H7 (cell line): ENCODE results near the gene CTSD. TPM values are rescaled to one million over a fixed set of nuclear protein-coding genes. Genes with fewer than 3 reads are reported as not detected.
"Not testable (repeated sequence)": the region's sequence is repeated elsewhere in the genome, so short reads cannot be mapped to it uniquely, and the experiment has no call there.

Source experiments
- DNase-seq: peaks from one replicate; pipeline ENCODE4 v3.0.0; 2012
- H3K27me3 ChIP-seq: 2 replicates; pipeline ENCODE4 v1.6.0; 2011; ENCODE audit warnings: mild to moderate bottlenecking, low read length; ENCODE audit not compliant: control insufficient read depth, insufficient read depth
- H3K36me3 ChIP-seq: replicated peaks from 2 replicates; pipeline ENCODE4 v1.5.1; 2011; ENCODE audit warnings: low read length; ENCODE audit not compliant: control insufficient read depth, insufficient read depth
- H3K4me3 ChIP-seq: 2 replicates; pipeline ENCODE4 v1.5.1; 2011; ENCODE audit warnings: low read depth, mild to moderate bottlenecking, control low read depth, low read length, moderate library complexity; ENCODE audit not compliant: insufficient read depth
- total RNA-seq: library from RNA; depleted of rRNA; stranded (reverse); fragments of >200 nt; shearing (Covaris generic); gene quantifications from 2 replicates; pipeline ENCODE4 v1.2.3, GENCODE V29; 2014

The CTSD gene
- total RNA-seq, 1 experiment from 2014 or later, result 235 TPM

DNA sequence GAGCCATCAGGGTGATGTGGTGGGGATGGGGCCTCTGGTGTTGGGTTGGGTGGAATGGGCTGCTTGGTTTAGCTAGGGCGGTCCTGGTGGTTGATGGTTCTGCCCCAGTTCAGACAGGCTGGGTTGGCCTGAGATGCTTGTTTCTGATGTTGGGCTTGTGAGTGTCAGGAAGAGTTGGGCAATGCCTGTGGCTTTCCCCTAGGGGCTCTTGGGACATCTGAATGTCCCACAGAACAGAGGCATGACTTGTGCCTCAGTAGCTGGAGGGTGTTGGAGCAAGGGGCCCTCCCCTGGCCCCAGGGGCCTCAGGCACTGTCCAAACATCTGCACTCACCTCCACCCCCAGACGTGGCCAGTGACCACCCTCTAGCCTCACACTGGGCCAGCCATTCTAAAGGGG lies 14.0 kb upstream of the CTSD start:
- Histone ChIP-seq H3K4me3 (no peak overlapping the region), H3K27me3 (no peaks in the 10 kb centered on the region; the same call in 1 of the 2 replicates), H3K36me3 (no peaks in the 10 kb centered on the region)
- peak; percentile 18 for DNase-seq

DNA sequence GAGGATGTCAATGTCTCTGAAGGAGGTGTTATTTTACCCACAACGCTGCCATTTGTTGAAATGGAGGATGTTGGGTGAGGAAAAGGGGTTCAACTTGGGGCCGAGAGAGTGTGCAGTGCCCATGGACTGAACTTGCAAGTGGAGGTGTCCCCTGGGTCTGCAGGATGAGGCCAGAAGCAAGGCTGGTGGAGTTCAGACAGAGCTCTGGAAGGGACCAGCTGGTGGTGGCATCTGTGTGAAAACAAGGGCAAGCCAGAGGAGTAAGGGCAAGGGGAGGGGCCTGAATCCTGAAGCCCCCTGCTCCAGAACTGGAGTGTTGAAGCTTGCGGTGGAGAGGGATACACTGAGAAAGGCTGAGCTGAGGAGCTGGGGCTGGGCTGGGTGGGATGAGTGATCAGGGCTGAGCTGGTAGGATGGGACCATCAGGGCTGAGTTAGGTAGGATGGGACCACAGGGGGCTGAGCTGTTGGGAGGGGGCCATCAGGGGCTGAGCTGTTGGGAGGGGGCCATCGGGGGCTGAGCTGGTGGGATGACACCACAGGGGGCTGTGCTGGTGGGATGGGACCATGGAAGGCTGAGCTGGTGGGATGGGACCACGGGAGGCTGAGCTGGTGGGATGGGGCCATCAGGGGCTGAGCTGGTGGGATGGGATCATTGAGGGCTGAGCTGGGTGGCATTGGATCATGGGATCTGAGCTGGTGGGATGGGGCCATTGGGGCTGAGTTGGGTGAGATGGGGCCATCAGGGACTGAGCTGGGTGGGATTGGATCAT lies 13.4 kb upstream of the CTSD start:
- DNase-seq, result no peak
- no peaks in the 10 kb centered on the region for H3K36me3 ChIP-seq
- no peaks in the 10 kb centered on the region; the same call in 1 of the 2 replicates for H3K27me3 ChIP-seq
- H3K4me3 ChIP-seq, result no peak overlapping the region

DNA sequence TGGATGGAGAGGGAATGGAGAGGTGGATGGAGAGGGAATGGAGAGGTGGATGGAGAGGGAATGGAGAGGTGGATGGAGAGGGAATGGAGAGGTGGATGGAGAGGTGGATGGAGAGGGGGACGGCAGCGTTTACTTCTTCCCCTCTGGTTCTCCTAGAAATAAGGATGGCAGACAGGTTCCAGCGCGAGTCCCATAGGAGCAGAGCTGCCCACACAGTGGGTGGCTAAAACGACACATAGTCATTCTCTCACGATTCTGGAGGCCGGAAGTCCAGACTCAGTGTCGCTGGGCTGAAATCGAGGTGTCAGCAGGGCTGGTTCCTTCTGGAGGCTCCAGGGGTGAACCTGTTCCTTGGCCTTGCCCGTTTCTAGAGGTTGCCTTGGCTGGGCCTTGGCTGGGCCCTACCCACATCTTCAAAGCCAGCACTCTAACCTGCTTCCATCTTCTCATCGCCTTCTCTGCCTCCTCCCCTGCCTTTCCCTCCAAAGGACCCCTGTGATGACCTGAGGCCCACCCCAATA lies 12.7 kb upstream of the CTSD start:
- no peak for DNase-seq
- H3K4me3 ChIP-seq, result no peak overlapping the region
- H3K36me3 ChIP-seq, result no peaks in the 10 kb centered on the region
- H3K27me3 ChIP-seq, result no peaks in the 10 kb centered on the region; the same call in 1 of the 2 replicates

DNA sequence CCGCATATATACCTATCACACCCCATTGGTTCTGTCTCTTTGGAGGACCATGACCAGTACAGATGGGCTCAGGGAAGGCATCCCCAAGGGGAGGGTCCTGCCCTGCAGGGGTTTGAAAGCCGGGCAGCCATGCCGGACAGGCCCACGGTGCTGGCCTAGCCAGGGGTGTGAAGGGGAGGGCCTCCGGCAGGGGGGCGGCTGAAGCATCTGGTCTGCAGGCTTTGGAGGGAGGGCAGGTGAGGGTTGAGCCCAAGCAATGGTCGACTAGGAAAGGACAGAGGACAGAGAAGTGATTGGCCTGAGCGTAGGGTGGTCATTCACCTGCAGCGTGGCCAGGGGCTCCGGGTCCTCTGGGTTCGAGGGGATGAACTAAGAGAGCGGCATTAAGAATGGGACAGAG lies 11.2 kb upstream of the CTSD start:
- H3K36me3 ChIP-seq, result no peaks in the 10 kb centered on the region
- no peak overlapping the region for H3K4me3 ChIP-seq
- H3K27me3 ChIP-seq, result no peaks in the 10 kb centered on the region; the same call in 1 of the 2 replicates
- DNase-seq, result peak; percentile 40

DNA sequence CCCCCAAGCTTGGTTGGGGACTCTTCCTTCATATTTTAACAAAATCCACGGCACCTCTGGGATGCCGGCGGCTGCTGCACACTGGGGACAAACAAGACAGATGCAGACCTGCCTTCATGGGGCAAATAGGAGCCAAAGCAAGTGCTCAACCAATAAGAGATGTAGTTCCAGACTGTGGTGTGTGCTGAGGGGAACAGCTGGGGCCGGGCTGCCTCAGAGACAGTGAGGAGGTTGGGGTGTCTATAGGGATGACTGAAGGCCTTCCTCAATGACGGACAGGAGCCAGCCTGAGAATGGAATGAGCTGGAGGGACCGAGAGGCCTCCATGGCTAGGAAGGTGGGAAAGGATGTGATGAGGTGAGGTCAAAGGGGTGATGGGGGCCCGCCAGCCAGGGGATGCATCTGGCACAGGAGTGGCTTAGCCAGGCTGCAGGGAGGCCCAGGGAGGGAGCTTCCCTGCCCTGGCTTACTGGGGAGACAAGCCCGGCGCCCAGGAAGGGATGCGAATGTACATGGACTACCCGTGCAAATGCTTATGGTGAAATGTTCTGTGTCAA lies 10.3 kb upstream of the CTSD start:
- no peaks in the 10 kb centered on the region for H3K36me3 ChIP-seq
- H3K4me3 ChIP-seq, result no peak overlapping the region
- peak; percentile 45 for DNase-seq
- H3K27me3 ChIP-seq, result no peaks in the 10 kb centered on the region; the same call in 1 of the 2 replicates

DNA sequence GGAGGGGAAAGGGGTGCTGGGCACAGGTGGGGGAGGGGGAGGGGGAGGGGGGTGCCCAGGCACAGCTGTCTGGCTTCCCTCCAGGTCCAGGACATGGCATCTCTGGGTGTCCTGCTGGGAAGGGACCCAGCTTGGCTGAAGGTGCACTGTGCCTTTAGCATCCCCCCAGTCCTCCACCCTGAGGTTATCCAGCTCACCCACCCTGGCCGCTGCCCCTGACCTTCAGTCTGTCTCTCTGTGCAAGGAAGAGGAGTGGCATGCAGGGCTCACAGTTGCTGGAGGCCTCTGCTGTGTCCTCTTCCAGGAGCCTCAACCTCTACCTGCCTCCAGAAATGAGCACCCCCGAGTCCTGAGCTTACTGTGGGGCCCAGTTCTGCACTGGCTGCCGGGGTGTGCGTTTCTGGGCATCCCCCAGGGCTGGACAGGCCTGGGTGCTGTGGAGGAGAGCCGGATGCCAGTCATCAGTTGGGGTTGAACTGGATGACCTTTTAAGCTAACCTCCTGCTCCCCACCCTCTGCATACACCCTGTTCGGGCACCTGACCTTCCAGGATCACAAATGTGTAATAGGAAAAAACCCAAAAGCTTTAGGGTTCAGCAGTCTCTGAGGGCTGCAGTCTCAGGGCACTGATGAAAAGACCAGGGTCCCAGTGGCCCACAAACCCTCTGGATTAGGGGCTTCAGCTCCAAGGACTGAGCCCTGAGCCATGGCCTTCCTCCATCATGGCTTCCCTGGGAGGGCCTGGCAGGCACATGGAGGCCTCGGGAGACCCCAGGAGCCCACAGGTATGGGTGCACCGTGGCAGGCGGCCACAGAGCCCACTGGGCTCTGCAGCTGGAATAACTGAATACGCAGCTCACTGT lies 9.6 kb upstream of the CTSD start:
- no peaks in the 10 kb centered on the region; the same call in 1 of the 2 replicates for H3K27me3 ChIP-seq
- H3K36me3 ChIP-seq, result no peaks in the 10 kb centered on the region
- no peak overlapping the region for H3K4me3 ChIP-seq
- peak; percentile 43 for DNase-seq

DNA sequence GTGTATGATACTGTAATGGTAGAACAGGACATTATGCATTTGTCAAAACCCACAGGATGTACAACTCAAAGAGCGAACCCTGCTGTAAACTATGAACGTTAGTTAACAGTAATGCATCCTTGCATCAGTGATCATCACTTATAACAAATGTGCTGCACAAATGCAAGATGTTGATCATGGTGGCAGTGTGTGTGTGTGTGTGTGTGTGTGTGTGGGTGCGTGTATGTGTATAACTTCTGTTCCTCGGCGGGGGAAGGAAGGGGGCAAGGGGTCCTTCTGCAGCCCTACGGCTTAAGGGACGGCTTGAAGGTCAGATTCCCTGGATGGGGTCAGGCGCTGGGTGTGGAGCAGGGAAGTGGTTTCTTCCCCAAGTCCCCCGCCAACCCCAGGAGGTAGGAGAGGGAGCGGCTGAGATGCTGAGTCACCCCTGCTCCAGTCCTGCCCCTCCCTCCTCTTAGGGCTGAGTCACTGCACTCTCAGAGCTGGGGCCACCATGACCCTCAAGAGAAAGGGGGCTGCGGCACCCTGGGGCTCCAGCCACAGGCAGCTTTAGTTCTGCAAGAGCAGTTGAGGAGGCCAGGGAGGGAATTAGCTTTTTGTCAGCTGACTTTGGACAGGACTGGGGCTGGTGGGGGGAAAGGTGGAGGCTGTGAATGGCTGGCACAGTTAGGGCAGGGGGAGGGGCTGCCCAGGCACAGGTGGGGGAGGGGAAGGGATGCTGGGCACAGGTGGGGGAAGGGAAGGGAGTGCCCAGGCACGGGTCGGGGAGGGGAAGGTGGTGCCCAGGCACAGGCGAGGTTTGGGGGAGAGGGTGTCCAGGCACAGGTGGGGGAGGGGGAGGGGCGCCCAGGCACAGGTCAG lies 8.8 kb upstream of the CTSD start:
- H3K27me3 ChIP-seq, result no peaks in the 10 kb centered on the region; the same call in 1 of the 2 replicates
- peak; percentile 94 for DNase-seq
- H3K4me3 ChIP-seq, result no peak overlapping the region
- H3K36me3 ChIP-seq, result no peaks in the 10 kb centered on the region

DNA sequence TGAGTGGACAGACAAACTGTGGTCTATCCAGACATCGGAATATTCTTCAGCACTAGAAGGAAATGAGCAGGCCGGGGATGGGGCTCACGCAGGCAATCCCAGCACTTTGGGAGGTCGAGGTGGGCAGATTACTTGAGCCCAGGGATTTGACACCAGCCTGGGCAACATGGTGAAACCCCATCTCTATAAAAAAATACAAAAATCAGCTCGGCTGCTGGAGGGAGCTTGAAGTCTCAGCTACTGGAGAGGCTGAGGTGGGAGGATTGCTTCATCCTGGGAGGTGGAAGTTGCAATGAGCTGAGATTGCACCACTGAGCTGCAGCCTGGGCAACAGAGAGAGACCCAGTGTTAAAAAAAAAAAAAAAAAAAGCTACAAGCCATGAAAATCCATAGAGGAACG lies 8.0 kb upstream of the CTSD start:
- DNase-seq, result no peak

DNA sequence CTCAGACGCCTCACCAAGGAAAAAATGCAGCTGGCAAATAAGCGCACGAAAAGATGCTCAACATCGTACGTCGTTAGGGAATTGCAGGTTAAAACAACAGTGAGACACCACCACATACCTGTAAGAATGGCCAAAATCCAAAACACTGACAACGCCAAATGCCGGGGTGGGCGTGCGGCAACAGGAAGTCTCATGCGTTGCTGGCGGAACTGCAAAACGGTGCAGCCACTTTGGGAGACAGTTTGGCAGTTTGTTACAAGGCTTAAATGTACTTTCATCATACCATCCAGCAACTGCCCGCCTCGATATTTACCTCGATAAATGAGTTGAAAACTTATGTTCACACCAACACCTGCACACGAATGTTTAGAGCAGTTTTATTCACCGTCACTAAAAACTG lies 7.5 kb upstream of the CTSD start:
- DNase-seq, result no peak
- Histone ChIP-seq H3K27me3 (no peaks in the 10 kb centered on the region), H3K4me3 (no peak overlapping the region), H3K36me3 (no peaks in the 10 kb centered on the region)

More for the DNA sequence above, 8.0 kb upstream of the CTSD start:
- Histone ChIP-seq H3K27me3 (no peaks in the 10 kb centered on the region; the same call in 1 of the 2 replicates), H3K4me3 (no peak overlapping the region), H3K36me3 (no peaks in the 10 kb centered on the region)

DNA sequence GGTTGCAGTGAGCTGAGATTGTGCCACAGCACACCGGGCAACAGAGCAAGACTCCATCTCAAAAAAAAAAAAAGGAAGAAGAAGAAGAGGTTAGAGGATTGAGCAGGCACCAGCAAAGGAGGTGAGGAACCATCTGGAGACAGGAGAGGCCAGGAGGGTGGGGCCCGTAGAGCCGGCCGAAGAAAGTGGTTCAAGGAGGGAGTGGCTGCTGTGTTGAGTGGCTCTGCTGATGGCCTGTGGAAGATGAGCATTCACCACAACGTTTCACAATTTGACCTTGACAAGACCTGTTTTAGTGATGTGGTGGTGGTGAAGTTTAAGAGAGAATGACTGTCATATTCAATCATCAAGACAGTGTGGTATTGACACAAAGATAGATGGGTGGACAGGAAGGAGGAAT lies 6.8 kb upstream of the CTSD start:
- DNase-seq, result no peak
- Histone ChIP-seq H3K36me3 (no peaks in the 10 kb centered on the region), H3K4me3 (no peak overlapping the region), H3K27me3 (no peaks in the 10 kb centered on the region)

DNA sequence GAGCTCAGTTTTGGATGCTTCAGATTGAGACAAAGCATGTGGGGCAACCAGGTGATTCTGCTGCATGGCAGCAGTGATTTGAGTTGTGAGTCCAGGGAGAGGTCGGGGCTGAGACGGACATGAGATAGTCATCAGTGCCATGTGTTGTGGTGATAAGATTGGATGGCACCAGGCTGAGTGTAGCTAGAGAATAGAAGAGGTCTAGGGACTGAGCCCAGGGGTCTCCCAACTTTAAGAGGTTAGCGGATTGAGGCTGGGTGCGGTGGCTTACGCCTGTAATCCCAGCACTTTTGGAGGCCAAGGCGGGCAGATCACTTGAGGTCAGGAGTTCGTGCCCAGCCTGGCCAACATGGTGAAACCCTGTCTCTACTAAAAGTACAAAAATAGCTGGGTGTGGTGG lies 6.3 kb upstream of the CTSD start:
- Histone ChIP-seq H3K36me3 (no peaks in the 10 kb centered on the region), H3K4me3 (no peak overlapping the region), H3K27me3 (no peaks in the 10 kb centered on the region)
- no peak for DNase-seq

DNA sequence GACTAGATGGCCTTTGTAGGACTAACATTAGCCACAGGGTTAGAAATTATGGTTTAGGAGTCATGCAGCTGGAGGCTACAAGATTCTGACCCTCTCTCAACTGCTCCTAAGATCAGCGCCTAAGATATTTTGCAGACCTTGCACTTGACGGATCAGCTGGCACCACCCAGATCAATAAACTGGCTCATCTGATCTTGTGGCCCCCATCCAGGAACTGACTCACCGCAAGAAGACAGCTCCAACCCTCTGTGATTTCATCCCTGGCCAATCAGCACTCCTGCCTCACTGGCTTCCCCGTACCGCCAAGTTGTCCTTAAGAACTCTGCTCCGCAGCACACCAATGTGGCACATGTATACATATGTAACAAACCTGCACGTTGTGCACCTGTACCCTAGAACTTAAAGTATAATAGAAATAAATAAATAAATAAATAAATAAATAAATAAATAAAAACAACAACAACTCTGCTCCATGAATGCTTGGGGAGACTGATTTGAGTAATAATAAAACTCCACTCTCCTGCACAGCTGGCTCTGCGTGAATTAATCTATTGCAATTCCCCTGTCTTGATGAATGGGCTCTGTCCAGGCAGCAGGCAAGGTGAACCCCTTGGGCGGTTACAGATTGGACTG lies 5.7 kb upstream of the CTSD start:
- not testable (repeated sequence) for H3K27me3 ChIP-seq, DNase-seq, H3K36me3 ChIP-seq, H3K4me3 ChIP-seq

DNA sequence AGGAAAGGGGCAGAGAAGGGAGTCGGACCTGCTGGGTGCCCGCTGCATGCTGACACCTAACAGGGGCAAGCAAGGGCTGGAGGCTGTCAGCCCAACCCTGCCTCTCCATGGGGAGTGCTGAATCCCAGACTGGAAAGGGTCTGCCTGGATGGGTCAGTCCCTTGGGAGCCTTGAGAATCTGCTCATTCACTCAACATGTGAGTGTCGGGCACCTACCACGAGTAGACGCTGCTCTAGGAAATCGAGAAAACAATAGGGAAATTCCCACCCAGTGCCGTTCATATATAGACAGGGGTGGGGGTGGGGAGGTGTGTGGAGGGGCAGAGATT lies 4.4 kb upstream of the CTSD start:
- Histone ChIP-seq H3K27me3 (0 out of 2 replicates have a peak, but pooled peaks cover 2% of the 10 kb centered on the region), H3K4me3 (no peak overlapping the region), H3K36me3 (no peaks in the 10 kb centered on the region)
- no peak for DNase-seq
